H1 (cell line): ENCODE measurements around the gene SURF4.

ENCODE experiments used
- ATF2 ChIP-seq: IDR thresholded peaks from 2 replicates; pipeline ENCODE4 v1.6.1; 2012; ENCODE audit warnings: low read length, inconsistent platforms
- ATF3 ChIP-seq: IDR thresholded peaks from 2 replicates; pipeline ENCODE4 v1.6.1; 2011; ENCODE audit warnings: low read depth, mild to moderate bottlenecking, low read length; ENCODE audit not compliant: insufficient read depth
- BRCA1 ChIP-seq: IDR thresholded peaks from 2 replicates; pipeline ENCODE4 v1.6.1; 2012; ENCODE audit warnings: low read depth, low read length, improper control_type of control experiment
- CHD2 ChIP-seq: IDR thresholded peaks from 2 replicates; pipeline ENCODE4 v1.6.1; 2012; ENCODE audit warnings: low read length, improper control_type of control experiment
- CTCF ChIP-seq, 3 experiments: IDR thresholded peaks; 1 replicate in 2 of 3; 2 replicates in 1 of 3; pipeline versions ENCODE4 v1.5.1 to v1.6.1; 2011; ENCODE audit warnings: low read length in 3 of 3, mild to moderate bottlenecking in 3 of 3, inconsistent platforms in 2 of 3, low read depth in 1 of 3, moderate library complexity in 1 of 3; ENCODE audit not compliant: insufficient read depth in 1 of 3; ENCODE audit errors: control extremely low read depth in 1 of 3
- GABPA ChIP-seq: IDR thresholded peaks from 2 replicates; pipeline ENCODE4 v1.6.1; 2011; ENCODE audit warnings: mild to moderate bottlenecking, low read length, moderate library complexity, borderline replicate concordance; ENCODE audit not compliant: insufficient read depth
- MAX ChIP-seq: IDR thresholded peaks from 2 replicates; pipeline ENCODE4 v1.6.1; 2012; ENCODE audit warnings: inconsistent platforms
- NRF1 ChIP-seq: IDR thresholded peaks from 2 replicates; pipeline ENCODE4 v1.6.1; 2011; ENCODE audit warnings: mild to moderate bottlenecking, low read depth, low read length, improper control_type of control experiment
- POLR2A ChIP-seq, 2 experiments: IDR thresholded peaks; 1 replicate in 1 of 2; 2 replicates in 1 of 2; pipeline ENCODE4 v1.6.1; 2011; ENCODE audit warnings: low read depth in 2 of 2, low read length in 2 of 2, mild to moderate bottlenecking in 2 of 2; ENCODE audit errors: control extremely low read depth in 1 of 2
- POLR2AphosphoS5 ChIP-seq: IDR thresholded peaks from 2 replicates; pipeline ENCODE4 v1.6.1; 2011; ENCODE audit warnings: low read depth, low read length
- RAD21 ChIP-seq, 2 experiments: IDR thresholded peaks in 1 of 2; conservative IDR thresholded peaks in 1 of 2; 2 replicates each; pipeline ENCODE4 v1.6.1; 2011; ENCODE audit warnings: low read depth in 2 of 2, low read length in 2 of 2, improper control_type of control experiment in 1 of 2, inconsistent platforms in 1 of 2, mild to moderate bottlenecking in 1 of 2, moderate library complexity in 1 of 2
- TEAD4 ChIP-seq: IDR thresholded peaks from 2 replicates; pipeline ENCODE4 v1.6.1; 2012; ENCODE audit warnings: low read depth, low read length, inconsistent platforms, mixed read lengths
- USF2 ChIP-seq: IDR thresholded peaks from 2 replicates; pipeline ENCODE4 v1.6.1; 2011; ENCODE audit warnings: low read length, improper control_type of control experiment

GRCh38 chr9:133423216-133423615 lies 47.4 kb upstream of the SURF4 start:
- TF ChIP-seq CTCF (IDR thresholded peaks at IDR 0.05; ENCODE audit: control extremely low read depth in 1 of 3, insufficient read depth in 1 of 3, low read depth in 1 of 3, low read length in 3 of 3) (no peak), NRF1 (no peak), POLR2AphosphoS5 (no peak), TEAD4 (no peak), ATF3 (no peak), MAX (no peak), CHD2 (no peak), POLR2A (IDR thresholded peaks at IDR 0.05; ENCODE audit: control extremely low read depth in 1 of 2, low read depth in 2 of 2, low read length in 2 of 2) (no peak), BRCA1 (no peak), RAD21 (IDR thresholded peaks at IDR 0.05 in 1 of 2, conservative IDR thresholded peaks at IDR 0.05 in 1 of 2; ENCODE audit: low read depth in 2 of 2, low read length in 2 of 2) (no peak), USF2 (no peak), ATF2 (no peak), GABPA (no peak)
